Keratinocyte (primary cell): Measurements from ENCODE around the gene XK.

ENCODE experiments used
- CTCF ChIP-seq, 3 experiments: IDR thresholded peaks in 1 of 3; conservative IDR thresholded peaks in 1 of 3; optimal IDR thresholded peaks in 1 of 3; 2 replicates in 2 of 3; 3 replicates in 1 of 3; pipeline versions ENCODE3 to v1.5.1; 2011; ENCODE audit warnings: low read length in 3 of 3, mild to moderate bottlenecking in 3 of 3, moderate library complexity in 2 of 3, control low read depth in 1 of 3, inconsistent platforms in 1 of 3; ENCODE audit not compliant: insufficient read depth in 2 of 3; ENCODE audit errors: extremely low read depth in 1 of 3
- EZH2 ChIP-seq: IDR thresholded peaks from one replicate; pipeline ENCODE4 v1.6.1; 2012; ENCODE audit warnings: inconsistent platforms, mild to moderate bottlenecking, low read length, moderate library complexity

DNA sequence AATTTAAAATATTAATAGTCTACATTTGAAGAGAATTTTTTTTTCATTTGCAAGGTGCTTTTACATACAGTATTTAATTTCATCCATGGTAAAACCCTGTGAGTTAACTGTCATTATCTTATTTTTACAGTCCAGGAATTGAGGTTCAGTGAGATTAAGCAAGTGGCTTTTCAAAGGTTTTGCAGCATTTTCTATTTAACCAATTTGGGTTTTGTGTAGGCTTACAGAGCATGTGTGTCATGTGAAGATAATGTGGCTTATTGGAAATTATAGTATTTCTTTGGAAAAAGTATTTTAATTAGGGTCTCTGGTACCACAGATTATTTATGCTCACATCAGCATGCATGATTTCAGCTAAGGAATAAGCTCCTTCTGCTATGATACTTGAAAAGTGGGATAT is 4.5 kb downstream of the XK start:
- no peak for TF ChIP-seq EZH2
- no peak for TF ChIP-seq CTCF (optimal IDR thresholded peaks at IDR 0.05 in 1 of 3, IDR thresholded peaks at IDR 0.05 in 1 of 3, conservative IDR thresholded peaks at IDR 0.05 in 1 of 3; ENCODE audit: extremely low read depth in 1 of 3, insufficient read depth in 2 of 3, low read length in 3 of 3)
